HG03457 (cell line): ENCODE data around the gene SANBR.
"Not testable (repeated sequence)": the region's sequence is repeated elsewhere in the genome, so short reads cannot be mapped to it uniquely, and the experiment has no call there.

Source experiments
- ATAC-seq: cut with Tn5 transposase; IDR thresholded peaks from one replicate; pipeline ENCODE4 v1.9.1; 2021; ENCODE audit warnings: moderate number of reproducible peaks; ENCODE audit not compliant: unreplicated experiment

SANBR gene

GRCh38 chr2:61065714-61066709 is at the start of gene SANBR:
Gene SANBR (plus strand): TSS chr2:61065871. CDS start chr2:61070351, 4,480 bp downstream.
- peak; percentile 91 for ATAC-seq

GRCh38 chr2:61015976-61016375 is 49.7 kb upstream of the SANBR start:
- no peak for ATAC-seq

GRCh38 chr2:61016392-61017002 is 49.2 kb upstream of the SANBR start:
- peak; percentile 23 for ATAC-seq

- ATAC-seq, result peak; percentile 40
Observed at GRCh38 chr2:61017003-61017555, 48.6 kb upstream of the SANBR start.

- peak; percentile 74 for ATAC-seq
Observed at GRCh38 chr2:61017556-61018317, 47.9 kb upstream of the SANBR start, which contains the start of the genes PEX13 and PUS10. Gene PEX13 (plus strand): TSS chr2:61017720. CDS start chr2:61017760, 40 bp downstream. Gene PUS10 (minus strand): TSS chr2:61018255. CDS start chr2:61011890, 6,365 bp downstream.

GRCh38 chr2:61018318-61018755 is 47.3 kb upstream of the SANBR start:
- peak; percentile 3 for ATAC-seq

GRCh38 chr2:61018798-61019197 is 46.9 kb upstream of the SANBR start:
- no peak for ATAC-seq

- no peak for ATAC-seq
Observed at GRCh38 chr2:61021228-61021660, 44.4 kb upstream of the SANBR start.

- no peak for ATAC-seq
Observed at GRCh38 chr2:61023670-61024069, 42.0 kb upstream of the SANBR start.

GRCh38 chr2:61029533-61029932 is 36.1 kb upstream of the SANBR start:
- ATAC-seq, result no peak

- not testable (repeated sequence) for ATAC-seq
Observed at GRCh38 chr2:61034592-61034991, 31.1 kb upstream of the SANBR start.

GRCh38 chr2:61036643-61037042 is 29.0 kb upstream of the SANBR start:
- not testable (repeated sequence) for ATAC-seq

GRCh38 chr2:61042807-61043206 is 22.9 kb upstream of the SANBR start:
- no peak for ATAC-seq

- no peak for ATAC-seq
Observed at GRCh38 chr2:61044636-61045035, 21.0 kb upstream of the SANBR start.

GRCh38 chr2:61045226-61045625 is 20.4 kb upstream of the SANBR start:
- no peak for ATAC-seq

- ATAC-seq, result no peak
Observed at GRCh38 chr2:61045999-61046398, 19.7 kb upstream of the SANBR start.

GRCh38 chr2:61055557-61055956 is 10.1 kb upstream of the SANBR start:
- no peak for ATAC-seq

GRCh38 chr2:61057562-61057961 is 8.1 kb upstream of the SANBR start:
- no peak for ATAC-seq

GRCh38 chr2:61059382-61059781 is 6.3 kb upstream of the SANBR start:
- no peak for ATAC-seq

- ATAC-seq, result no peak
Observed at GRCh38 chr2:61074100-61074499, 8.4 kb downstream of the SANBR start.

GRCh38 chr2:61085883-61086282 is 20.2 kb downstream of the SANBR start:
- ATAC-seq, result no peak
